ENCODE results near the gene GIMAP5. TPM values are rescaled to one million over a fixed set of nuclear protein-coding genes. Genes with fewer than 3 reads are reported as not detected.

GIMAP5 gene
- total RNA-seq, 1 donor from 2014 or later: not detected

DNA sequence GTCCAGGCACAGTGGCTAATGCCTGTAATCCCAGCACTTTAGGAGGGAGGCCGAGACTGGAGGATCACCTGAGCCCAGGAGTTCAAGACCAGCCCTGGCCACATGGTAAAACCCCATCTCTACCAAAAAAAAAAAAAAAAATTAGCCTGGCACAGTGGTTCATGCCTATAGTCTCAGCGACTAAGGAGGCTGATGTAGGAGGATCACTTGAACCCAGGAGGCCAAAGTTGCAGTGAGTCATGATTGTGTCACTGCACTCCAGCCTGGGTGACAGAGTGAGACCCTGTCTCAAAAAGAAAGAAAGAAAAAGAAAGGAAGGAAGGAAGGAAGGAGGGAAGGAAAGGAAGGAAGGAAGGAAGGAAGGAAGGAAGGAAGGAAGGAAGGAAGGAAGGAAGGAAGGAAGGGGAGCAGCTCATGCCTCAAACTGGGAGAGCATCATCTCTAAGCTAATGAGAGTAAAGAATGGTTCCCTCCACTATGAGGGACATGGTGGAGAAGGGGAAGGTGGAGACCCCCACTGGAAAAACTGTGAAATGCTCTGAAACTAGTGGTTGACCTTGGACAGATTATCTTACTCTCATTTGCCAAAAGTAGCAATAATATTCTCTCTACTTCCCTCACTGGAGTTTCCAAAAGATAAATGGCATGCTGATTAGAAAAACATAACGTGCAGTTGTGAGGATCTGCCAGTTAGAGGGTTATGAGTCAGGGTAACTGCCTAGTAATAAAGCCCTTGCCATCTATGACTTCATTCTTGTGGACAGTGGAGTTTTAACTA is 16.8 kb downstream of the GIMAP5 start:
- Mint-ChIP-seq H3K4me1 (ENCODE audit: low read depth) (no peaks in the 10 kb centered on the region), H3K9me3 (ENCODE audit: low read depth) (no peaks in the 10 kb centered on the region), H3K36me3 (ENCODE audit: insufficient read depth) (no peaks in the 10 kb centered on the region), H3K27me3 (peaks cover 32% of the 10 kb centered on the region), H3K4me3 (ENCODE audit: low read depth) (no peak overlapping the region), H3K27ac (peak overlapping the region; percentile 81)
- TF ChIP-seq, protein P1, sequence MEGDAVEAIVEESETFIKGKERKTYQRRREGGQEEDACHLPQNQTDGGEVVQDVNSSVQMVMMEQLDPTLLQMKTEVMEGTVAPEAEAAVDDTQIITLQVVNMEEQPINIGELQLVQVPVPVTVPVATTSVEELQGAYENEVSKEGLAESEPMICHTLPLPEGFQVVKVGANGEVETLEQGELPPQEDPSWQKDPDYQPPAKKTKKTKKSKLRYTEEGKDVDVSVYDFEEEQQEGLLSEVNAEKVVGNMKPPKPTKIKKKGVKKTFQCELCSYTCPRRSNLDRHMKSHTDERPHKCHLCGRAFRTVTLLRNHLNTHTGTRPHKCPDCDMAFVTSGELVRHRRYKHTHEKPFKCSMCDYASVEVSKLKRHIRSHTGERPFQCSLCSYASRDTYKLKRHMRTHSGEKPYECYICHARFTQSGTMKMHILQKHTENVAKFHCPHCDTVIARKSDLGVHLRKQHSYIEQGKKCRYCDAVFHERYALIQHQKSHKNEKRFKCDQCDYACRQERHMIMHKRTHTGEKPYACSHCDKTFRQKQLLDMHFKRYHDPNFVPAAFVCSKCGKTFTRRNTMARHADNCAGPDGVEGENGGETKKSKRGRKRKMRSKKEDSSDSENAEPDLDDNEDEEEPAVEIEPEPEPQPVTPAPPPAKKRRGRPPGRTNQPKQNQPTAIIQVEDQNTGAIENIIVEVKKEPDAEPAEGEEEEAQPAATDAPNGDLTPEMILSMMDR (IDR thresholded peaks at IDR 0.05; ENCODE audit: unreplicated experiment): peak; percentile 35
- no peak for DNase-seq (ENCODE audit: low spot score, unreplicated experiment)

DNA sequence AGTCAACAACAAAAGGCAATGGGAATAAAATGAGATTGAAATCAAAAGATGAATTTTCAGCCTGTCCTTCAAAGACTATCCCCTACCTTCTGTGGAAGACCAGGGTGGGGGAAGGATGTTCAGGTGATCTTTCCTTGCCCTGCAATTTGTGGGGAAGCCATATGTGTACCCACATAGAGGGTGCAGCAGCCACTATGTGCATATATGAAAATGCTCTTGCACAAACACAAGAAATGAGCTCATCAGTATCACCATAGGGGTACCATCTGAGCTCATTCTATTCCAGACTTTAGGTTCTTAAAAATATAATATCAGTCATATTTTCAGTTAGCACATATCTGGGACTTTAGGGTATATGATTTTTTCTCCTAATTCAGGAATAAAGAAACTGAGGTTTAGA is 17.7 kb downstream of the GIMAP5 start:
- Mint-ChIP-seq H3K27me3 (peaks cover 23% of the 10 kb centered on the region), H3K27ac (no peak overlapping the region), H3K4me1 (ENCODE audit: low read depth) (no peaks in the 10 kb centered on the region), H3K36me3 (ENCODE audit: insufficient read depth) (no peaks in the 10 kb centered on the region), H3K4me3 (ENCODE audit: low read depth) (no peak overlapping the region), H3K9me3 (ENCODE audit: low read depth) (no peaks in the 10 kb centered on the region)
- TF ChIP-seq, protein P1 (IDR thresholded peaks at IDR 0.05; ENCODE audit: unreplicated experiment): no peak
- no peak for DNase-seq (ENCODE audit: low spot score, unreplicated experiment)

DNA sequence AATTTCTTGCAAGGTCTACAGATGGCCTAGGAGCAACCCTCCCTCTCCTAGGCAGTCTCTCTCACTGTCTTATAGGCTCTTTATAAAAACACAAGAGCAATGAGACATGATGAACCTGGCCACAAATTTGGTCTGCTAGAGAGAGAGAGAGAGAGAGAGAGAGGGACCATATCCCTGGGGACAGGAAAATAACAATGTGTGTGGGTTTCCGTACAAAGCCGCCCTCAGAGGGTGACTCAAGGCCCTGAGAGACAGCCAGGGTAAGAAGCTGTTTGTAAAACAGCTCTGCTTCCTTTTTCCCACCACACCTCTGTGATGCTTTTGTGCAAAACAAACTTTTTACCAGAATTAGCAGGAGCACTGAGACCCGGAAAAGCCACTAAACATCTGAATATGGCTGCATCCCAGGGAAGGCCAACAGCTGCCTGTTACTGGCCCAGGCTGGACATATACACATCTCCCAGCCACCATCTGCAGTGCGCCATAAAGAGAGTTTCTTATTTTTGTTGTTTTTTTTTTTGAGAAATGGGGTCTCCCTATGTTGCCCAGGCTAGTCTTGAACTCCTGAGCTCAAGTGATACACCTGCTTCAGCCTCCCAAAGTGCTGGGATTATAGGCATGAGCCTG is 18.4 kb downstream of the GIMAP5 start:
- Mint-ChIP-seq H3K27ac (no peak overlapping the region), H3K27me3 (peaks cover 20% of the 10 kb centered on the region), H3K4me3 (ENCODE audit: low read depth) (no peak overlapping the region), H3K9me3 (ENCODE audit: low read depth) (no peaks in the 10 kb centered on the region), H3K4me1 (ENCODE audit: low read depth) (no peaks in the 10 kb centered on the region), H3K36me3 (ENCODE audit: insufficient read depth) (no peaks in the 10 kb centered on the region)
- TF ChIP-seq, protein P1 (IDR thresholded peaks at IDR 0.05; ENCODE audit: unreplicated experiment): no peak
- DNase-seq (ENCODE audit: low spot score, unreplicated experiment): no peak

DNA sequence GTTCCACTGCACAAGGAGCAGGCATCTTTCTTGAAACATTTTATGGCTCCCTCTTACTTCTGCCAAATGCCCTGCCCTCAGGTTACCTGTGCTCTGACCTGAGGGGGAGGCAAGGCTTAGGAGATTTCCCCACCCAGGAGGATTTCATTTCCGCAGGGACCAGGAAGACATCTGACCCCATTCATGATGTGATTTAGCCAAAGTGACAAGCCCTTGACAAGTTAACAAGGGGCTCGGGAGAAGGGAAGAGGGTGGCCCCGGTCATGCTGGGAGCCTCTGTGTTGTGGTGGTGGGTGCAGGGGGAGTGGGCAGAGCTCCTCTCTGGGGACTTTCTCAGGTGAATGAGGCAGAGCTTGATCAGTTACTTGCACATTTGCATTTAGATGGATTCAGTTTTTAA is 18.9 kb downstream of the GIMAP5 start:
- H3K4me1 Mint-ChIP-seq (ENCODE audit: low read depth): no peaks in the 10 kb centered on the region
- TF ChIP-seq, protein P1 (IDR thresholded peaks at IDR 0.05; ENCODE audit: unreplicated experiment): no peak
- no peak overlapping the region for H3K27ac Mint-ChIP-seq
- H3K27me3 Mint-ChIP-seq: peaks cover 18% of the 10 kb centered on the region
- no peak overlapping the region for H3K4me3 Mint-ChIP-seq (ENCODE audit: low read depth)
- no peaks in the 10 kb centered on the region for H3K36me3 Mint-ChIP-seq (ENCODE audit: insufficient read depth)
- peaks cover under 1% of the 10 kb centered on the region for H3K9me3 Mint-ChIP-seq (ENCODE audit: low read depth)
- no peak for DNase-seq (ENCODE audit: low spot score, unreplicated experiment)

DNA sequence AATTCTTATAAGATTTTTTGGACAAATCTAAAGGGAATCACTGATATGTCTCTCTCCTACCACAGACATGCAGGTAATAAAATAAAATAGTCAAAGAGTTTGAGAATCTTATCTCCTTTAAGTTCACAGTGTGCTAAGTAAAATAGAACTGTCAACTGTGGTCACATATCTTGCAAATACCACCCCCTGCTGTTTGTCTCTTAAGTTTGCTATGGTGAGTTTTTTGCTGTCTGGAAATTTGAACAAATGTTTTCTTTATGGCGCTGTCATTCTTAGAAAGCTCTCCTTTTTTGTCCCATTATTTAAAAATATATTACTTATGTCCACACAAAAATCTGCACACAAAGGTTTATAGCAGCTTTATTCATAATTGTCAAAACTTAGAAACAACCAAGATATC is 19.6 kb downstream of the GIMAP5 start:
- H3K27ac Mint-ChIP-seq: no peak overlapping the region
- peaks cover 5% of the 10 kb centered on the region for H3K9me3 Mint-ChIP-seq (ENCODE audit: low read depth)
- H3K4me1 Mint-ChIP-seq (ENCODE audit: low read depth): no peaks in the 10 kb centered on the region
- TF ChIP-seq, protein P1 (IDR thresholded peaks at IDR 0.05; ENCODE audit: unreplicated experiment): peak; percentile 44
- H3K36me3 Mint-ChIP-seq (ENCODE audit: insufficient read depth): no peaks in the 10 kb centered on the region
- no peak for DNase-seq (ENCODE audit: low spot score, unreplicated experiment)
- H3K4me3 Mint-ChIP-seq (ENCODE audit: low read depth): no peak overlapping the region
- H3K27me3 Mint-ChIP-seq: peaks cover 18% of the 10 kb centered on the region

All from progenitor cell of endocrine pancreas (in vitro differentiated cells).